ENCODE measurements around the gene USH2A.

USH2A gene

DNA sequence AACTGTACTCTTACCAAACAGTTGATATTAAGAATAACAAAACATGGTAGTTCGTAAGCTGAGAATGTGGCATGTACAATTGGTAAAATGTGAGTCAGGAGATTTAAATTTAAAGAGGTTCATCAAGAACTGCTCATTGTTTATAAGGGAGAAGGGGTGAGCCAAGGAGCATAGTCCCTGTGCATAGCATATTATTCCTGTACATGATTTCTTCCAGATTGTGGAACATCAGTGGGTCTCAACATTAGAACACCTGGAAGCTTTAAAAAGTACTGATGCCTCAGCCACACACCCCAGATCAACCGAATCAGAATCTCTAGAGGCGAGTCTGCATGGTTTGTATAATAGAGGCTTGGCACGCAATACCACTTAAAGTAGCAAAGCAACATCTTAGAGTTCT is 800.1 kb downstream of the USH2A start:
- TF ChIP-seq TAF1 (IDR thresholded peaks at IDR 0.05; ENCODE audit: low read depth) (no peak), RAD21 (IDR thresholded peaks at IDR 0.05; ENCODE audit: low read depth) (no peak), TEAD4 (IDR thresholded peaks at IDR 0.05) (no peak), YY1 (IDR thresholded peaks at IDR 0.05; ENCODE audit: low read depth) (no peak), EGR1 (IDR thresholded peaks at IDR 0.05) (no peak), CREB1 (IDR thresholded peaks at IDR 0.05; ENCODE audit: low read depth) (no peak), CEBPB (IDR thresholded peaks at IDR 0.05) (no peak), ZBTB7A (IDR thresholded peaks at IDR 0.05; ENCODE audit: low read depth) (no peak), NFIC (IDR thresholded peaks at IDR 0.05) (no peak), EP300 (IDR thresholded peaks at IDR 0.05; ENCODE audit: borderline replicate concordance) (no peak), FOXM1 (IDR thresholded peaks at IDR 0.05; ENCODE audit: borderline replicate concordance, low read depth) (no peak), TCF12 (IDR thresholded peaks at IDR 0.05; ENCODE audit: low read depth) (no peak)
- TF ChIP-seq, protein P1, sequence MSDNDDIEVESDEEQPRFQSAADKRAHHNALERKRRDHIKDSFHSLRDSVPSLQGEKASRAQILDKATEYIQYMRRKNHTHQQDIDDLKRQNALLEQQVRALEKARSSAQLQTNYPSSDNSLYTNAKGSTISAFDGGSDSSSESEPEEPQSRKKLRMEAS (IDR thresholded peaks at IDR 0.05) = no peak
- TF ChIP-seq, protein P2, sequence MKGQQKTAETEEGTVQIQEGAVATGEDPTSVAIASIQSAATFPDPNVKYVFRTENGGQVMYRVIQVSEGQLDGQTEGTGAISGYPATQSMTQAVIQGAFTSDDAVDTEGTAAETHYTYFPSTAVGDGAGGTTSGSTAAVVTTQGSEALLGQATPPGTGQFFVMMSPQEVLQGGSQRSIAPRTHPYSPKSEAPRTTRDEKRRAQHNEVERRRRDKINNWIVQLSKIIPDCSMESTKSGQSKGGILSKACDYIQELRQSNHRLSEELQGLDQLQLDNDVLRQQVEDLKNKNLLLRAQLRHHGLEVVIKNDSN (IDR thresholded peaks at IDR 0.05) = no peak
- TF ChIP-seq, protein P3, sequence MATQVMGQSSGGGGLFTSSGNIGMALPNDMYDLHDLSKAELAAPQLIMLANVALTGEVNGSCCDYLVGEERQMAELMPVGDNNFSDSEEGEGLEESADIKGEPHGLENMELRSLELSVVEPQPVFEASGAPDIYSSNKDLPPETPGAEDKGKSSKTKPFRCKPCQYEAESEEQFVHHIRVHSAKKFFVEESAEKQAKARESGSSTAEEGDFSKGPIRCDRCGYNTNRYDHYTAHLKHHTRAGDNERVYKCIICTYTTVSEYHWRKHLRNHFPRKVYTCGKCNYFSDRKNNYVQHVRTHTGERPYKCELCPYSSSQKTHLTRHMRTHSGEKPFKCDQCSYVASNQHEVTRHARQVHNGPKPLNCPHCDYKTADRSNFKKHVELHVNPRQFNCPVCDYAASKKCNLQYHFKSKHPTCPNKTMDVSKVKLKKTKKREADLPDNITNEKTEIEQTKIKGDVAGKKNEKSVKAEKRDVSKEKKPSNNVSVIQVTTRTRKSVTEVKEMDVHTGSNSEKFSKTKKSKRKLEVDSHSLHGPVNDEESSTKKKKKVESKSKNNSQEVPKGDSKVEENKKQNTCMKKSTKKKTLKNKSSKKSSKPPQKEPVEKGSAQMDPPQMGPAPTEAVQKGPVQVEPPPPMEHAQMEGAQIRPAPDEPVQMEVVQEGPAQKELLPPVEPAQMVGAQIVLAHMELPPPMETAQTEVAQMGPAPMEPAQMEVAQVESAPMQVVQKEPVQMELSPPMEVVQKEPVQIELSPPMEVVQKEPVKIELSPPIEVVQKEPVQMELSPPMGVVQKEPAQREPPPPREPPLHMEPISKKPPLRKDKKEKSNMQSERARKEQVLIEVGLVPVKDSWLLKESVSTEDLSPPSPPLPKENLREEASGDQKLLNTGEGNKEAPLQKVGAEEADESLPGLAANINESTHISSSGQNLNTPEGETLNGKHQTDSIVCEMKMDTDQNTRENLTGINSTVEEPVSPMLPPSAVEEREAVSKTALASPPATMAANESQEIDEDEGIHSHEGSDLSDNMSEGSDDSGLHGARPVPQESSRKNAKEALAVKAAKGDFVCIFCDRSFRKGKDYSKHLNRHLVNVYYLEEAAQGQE (IDR thresholded peaks at IDR 0.05; ENCODE audit: low read depth) = no peak

DNA sequence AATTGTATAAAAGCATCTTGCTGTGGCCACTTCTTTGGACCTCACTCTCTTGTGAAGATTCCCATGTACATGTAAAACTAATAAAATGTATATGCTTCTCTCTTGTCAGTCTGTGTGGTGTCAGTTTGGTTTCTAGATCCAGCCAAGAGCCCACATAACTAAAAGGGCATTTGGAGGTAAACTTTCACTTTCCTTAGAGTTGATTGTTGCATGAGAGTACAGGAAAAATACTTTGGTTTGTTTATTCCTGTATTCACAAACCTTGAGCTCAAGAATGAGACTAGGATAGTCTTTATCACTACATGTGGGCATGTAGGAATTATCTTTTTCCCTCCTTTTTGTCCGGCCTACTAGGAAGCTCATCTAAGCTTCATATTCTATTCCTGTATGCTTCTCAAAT is 805.3 kb downstream of the USH2A start:
- TF ChIP-seq, protein P2 (IDR thresholded peaks at IDR 0.05) = no peak
- TF ChIP-seq, protein P1 (IDR thresholded peaks at IDR 0.05) = no peak
- TF ChIP-seq, protein P3 (IDR thresholded peaks at IDR 0.05; ENCODE audit: low read depth) = no peak
- TF ChIP-seq FOXM1 (IDR thresholded peaks at IDR 0.05; ENCODE audit: borderline replicate concordance, low read depth) (no peak), TAF1 (IDR thresholded peaks at IDR 0.05; ENCODE audit: low read depth) (no peak), TEAD4 (IDR thresholded peaks at IDR 0.05) (no peak), YY1 (IDR thresholded peaks at IDR 0.05; ENCODE audit: low read depth) (no peak), NFIC (IDR thresholded peaks at IDR 0.05) (no peak), CEBPB (IDR thresholded peaks at IDR 0.05) (no peak), CREB1 (IDR thresholded peaks at IDR 0.05; ENCODE audit: low read depth) (no peak), EGR1 (IDR thresholded peaks at IDR 0.05) (no peak), TCF12 (IDR thresholded peaks at IDR 0.05; ENCODE audit: low read depth) (no peak)

DNA sequence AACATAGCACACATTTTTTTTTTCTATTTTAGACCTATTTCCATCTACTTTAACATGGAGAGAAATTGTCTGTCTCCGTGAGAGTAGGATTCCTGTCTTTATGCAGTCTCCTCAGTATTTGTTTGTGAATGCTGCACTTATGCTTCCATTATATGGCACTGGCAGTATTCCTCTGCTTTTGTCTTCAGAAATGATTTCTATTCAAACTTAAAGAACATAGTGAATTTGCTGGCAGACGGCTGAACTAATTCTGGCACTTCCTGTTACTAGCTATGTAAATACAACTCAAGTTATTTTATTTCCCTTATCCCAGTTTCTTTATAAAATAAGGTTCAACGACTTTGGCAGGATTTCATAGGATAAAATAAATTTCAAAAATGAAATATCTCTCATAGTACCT is 810.9 kb downstream of the USH2A start:
- TF ChIP-seq TCF12 (IDR thresholded peaks at IDR 0.05; ENCODE audit: low read depth) = no peak
- no peak for TF ChIP-seq CEBPB (IDR thresholded peaks at IDR 0.05)
- no peak for TF ChIP-seq EP300 (IDR thresholded peaks at IDR 0.05; ENCODE audit: borderline replicate concordance)
- no peak for TF ChIP-seq EGR1 (IDR thresholded peaks at IDR 0.05)
- TF ChIP-seq FOXM1 (IDR thresholded peaks at IDR 0.05; ENCODE audit: borderline replicate concordance, low read depth) = no peak
- TF ChIP-seq CREB1 (IDR thresholded peaks at IDR 0.05; ENCODE audit: low read depth) = no peak
- TF ChIP-seq, protein P1 (IDR thresholded peaks at IDR 0.05) = no peak
- no peak for TF ChIP-seq TEAD4 (IDR thresholded peaks at IDR 0.05)
- no peak for TF ChIP-seq ZBTB7A (IDR thresholded peaks at IDR 0.05; ENCODE audit: low read depth)
- no peak for TF ChIP-seq TAF1 (IDR thresholded peaks at IDR 0.05; ENCODE audit: low read depth)
- TF ChIP-seq, protein P3 (IDR thresholded peaks at IDR 0.05; ENCODE audit: low read depth) = no peak
- TF ChIP-seq YY1 (IDR thresholded peaks at IDR 0.05; ENCODE audit: low read depth) = no peak

DNA sequence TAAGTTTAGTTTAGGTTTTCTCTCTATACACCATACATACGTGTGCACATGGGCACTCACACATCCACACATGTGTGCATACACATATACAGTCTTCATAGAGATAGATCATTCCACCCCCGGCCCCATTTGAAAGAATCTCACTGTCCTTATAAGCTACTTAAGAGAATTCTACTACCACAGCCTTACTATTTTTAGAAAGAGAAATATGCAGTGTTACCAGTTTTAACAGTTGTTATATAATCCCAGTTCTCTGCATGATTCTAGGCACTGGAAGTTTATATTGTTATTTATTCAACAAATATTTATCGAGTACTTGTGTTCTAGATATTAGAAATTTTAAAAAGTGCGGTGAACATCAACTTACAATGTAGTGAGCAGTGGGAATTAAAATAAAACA is 814.6 kb downstream of the USH2A start:
- TF ChIP-seq YY1 (IDR thresholded peaks at IDR 0.05; ENCODE audit: low read depth) = no peak
- no peak for TF ChIP-seq TCF12 (IDR thresholded peaks at IDR 0.05; ENCODE audit: low read depth)
- TF ChIP-seq, protein P1 (IDR thresholded peaks at IDR 0.05) = no peak
- TF ChIP-seq, protein P2 (IDR thresholded peaks at IDR 0.05) = no peak
